Lower leg skin (tissue), 3 donors: ENCODE data around the gene XPNPEP3.

ENCODE experiments used
- POLR2A ChIP-seq, 2 donors: fragments of 450-650 bp; IDR thresholded peaks; one replicate each; pipeline ENCODE4 v1.6.1; 2016 to 2017; ENCODE audit warnings: antibody characterized with exemption in 2 of 2, mild to moderate bottlenecking in 1 of 2, moderate library complexity in 1 of 2
- TF ChIP-seq, protein P1 (sequence below), 3 donors: fragments of 450-650 bp; IDR thresholded peaks; one replicate each; pipeline ENCODE4 v1.5.1; 2016; ENCODE audit warnings: antibody characterized with exemption in 3 of 3, mild to moderate bottlenecking in 3 of 3, moderate library complexity in 2 of 3

DNA sequence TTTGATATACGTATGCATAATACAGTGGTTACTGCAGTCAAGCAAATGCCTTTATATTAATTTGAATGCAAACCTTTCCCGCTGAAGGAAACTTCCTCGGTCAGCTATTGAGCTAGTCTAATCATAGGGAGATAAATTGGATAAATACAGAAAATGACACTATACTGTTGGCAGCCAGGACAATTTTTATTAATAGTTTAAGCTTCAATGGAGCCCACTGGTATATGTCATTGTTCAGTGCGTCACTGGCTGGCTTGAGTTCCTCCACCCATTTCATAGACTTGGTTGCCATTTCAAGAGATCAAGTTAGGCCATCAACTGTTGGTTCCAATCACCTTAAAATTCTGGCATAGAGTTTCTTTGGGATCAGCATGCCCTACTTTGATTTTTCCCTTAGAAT, 37.5 kb downstream of the XPNPEP3 start:
- TF ChIP-seq, protein P1, sequence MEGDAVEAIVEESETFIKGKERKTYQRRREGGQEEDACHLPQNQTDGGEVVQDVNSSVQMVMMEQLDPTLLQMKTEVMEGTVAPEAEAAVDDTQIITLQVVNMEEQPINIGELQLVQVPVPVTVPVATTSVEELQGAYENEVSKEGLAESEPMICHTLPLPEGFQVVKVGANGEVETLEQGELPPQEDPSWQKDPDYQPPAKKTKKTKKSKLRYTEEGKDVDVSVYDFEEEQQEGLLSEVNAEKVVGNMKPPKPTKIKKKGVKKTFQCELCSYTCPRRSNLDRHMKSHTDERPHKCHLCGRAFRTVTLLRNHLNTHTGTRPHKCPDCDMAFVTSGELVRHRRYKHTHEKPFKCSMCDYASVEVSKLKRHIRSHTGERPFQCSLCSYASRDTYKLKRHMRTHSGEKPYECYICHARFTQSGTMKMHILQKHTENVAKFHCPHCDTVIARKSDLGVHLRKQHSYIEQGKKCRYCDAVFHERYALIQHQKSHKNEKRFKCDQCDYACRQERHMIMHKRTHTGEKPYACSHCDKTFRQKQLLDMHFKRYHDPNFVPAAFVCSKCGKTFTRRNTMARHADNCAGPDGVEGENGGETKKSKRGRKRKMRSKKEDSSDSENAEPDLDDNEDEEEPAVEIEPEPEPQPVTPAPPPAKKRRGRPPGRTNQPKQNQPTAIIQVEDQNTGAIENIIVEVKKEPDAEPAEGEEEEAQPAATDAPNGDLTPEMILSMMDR (IDR thresholded peaks at IDR 0.05): no peak
- TF ChIP-seq POLR2A (IDR thresholded peaks at IDR 0.05): no peak
